ENCODE results near the gene FAM3A. TPM values are rescaled to one million over a fixed set of nuclear protein-coding genes. Genes with fewer than 3 reads are reported as not detected.

The FAM3A gene
- total and polyA plus RNA-seq, 9 of the 15 experiments (the other 6 are each of a cell fraction or from before 2014, with no cell fraction given): 0.75 to 70.6 (median 27.0) TPM

GRCh38 chrX:154534526-154535322, 18.7 kb upstream of the FAM3A start (continued):
- TF ChIP-seq CREB3 (tag; conservative IDR thresholded peaks at IDR 0.05; ENCODE audit: low read depth): no peak
- peak; percentile 66; the same call in 1 of the 2 replicates for TF ChIP-seq EP400 (IDR thresholded peaks at IDR 0.05)
- TF ChIP-seq CEBPB (tag; IDR thresholded peaks at IDR 0.05): peak; percentile 89
- no peak for TF ChIP-seq HDAC6 (IDR thresholded peaks at IDR 0.05; ENCODE audit: low read depth, low read length)
- peak; percentile 69; the same call in 1 of the 2 replicates for TF ChIP-seq FOXP1 (CRISPR knock-in tag; IDR thresholded peaks at IDR 0.05)
- peak in 1 of 2 experiments; percentile 32 for TF ChIP-seq E2F6 (IDR thresholded peaks at IDR 0.05; ENCODE audit: borderline replicate concordance in 1 of 2, extremely low read depth in 1 of 2, insufficient read depth in 1 of 2, insufficient read length in 1 of 2, low read depth in 1 of 2, low read length in 1 of 2, poor library complexity in 1 of 2, severe bottlenecking in 1 of 2)
- TF ChIP-seq CTCFL (IDR thresholded peaks at IDR 0.05; ENCODE audit: borderline replicate concordance, insufficient read depth, low read depth, low read length, poor library complexity, severe bottlenecking): peak; percentile 86
- no peak for TF ChIP-seq NFATC3 (IDR thresholded peaks at IDR 0.05)
- TF ChIP-seq ILF3 (IDR thresholded peaks at IDR 0.05; ENCODE audit: borderline replicate concordance): no peak
